Activated CD8-positive, alpha-beta memory T cell treated with anti-CD3 and anti-CD28 coated beads for 36 hours (primary cell): ENCODE data around the gene RASL12. TPM values are rescaled to one million over a fixed set of nuclear protein-coding genes. Genes with fewer than 3 reads are reported as not detected.
"Not testable (repeated sequence)": the region's sequence is repeated elsewhere in the genome, so short reads cannot be mapped to it uniquely, and the experiment has no call there.

ENCODE experiments used
- CTCF ChIA-PET: fragments of 350-600 bp; sonication (Branson Sonifier 250); formaldehyde crosslinking; loops from one replicate; lab custom pipeline; 2021; ENCODE audit warnings: antibody characterized with exemption; lab: Charles Lee
- POLR2A ChIA-PET: fragments of 350-600 bp; sonication (Branson Sonifier 250); formaldehyde crosslinking; loops from one replicate; lab custom pipeline; 2021; ENCODE audit warnings: antibody characterized with exemption; lab: Charles Lee
- total RNA-seq, 2 experiments: library from RNA; stranded (reverse); gene quantifications; one replicate each; pipeline ENCODE4 v1.2.3, GENCODE V29; 2021

The RASL12 gene
- total RNA-seq = not detected

- POLR2A ChIA-PET = no interaction called here
Observed at GRCh38 chr15:65067645-65068402, at the start of gene RASL12. RASL12 (minus strand) TSS chr15:65067991; CDS start chr15:65067835, 156 bp downstream.

GRCh38 chr15:65115542-65115941 lies 47.8 kb upstream of the RASL12 start:
- ChIA-PET CTCF (interaction anchor here (2.0 kb wide), 1 partner anchor 14 kb away, joined by 6 read pairs; no protein-coding TSS in a partner anchor), POLR2A (no interaction called here)

More at GRCh38 chr15:65067645-65068402, at the start of gene RASL12:
- CTCF ChIA-PET = interaction anchor here (0.5 to 1.1 kb wide), 2 partner anchors 12 to 45 kb away, joined by 3 to 5 read pairs; no protein-coding TSS in a partner anchor

- ChIA-PET POLR2A (no interaction called here), CTCF (interaction anchor here (0.6 to 2.0 kb wide), 2 partner anchors 14 to 88 kb away, joined by 3 to 6 read pairs; no protein-coding TSS in a partner anchor)
Observed at GRCh38 chr15:65115086-65115485, 47.3 kb upstream of the RASL12 start, which contains the start of gene UBAP1L. UBAP1L (minus strand) TSS chr15:65115200; CDS start chr15:65106215, 8,985 bp downstream.

- ChIA-PET CTCF (interaction anchor here (0.7 kb wide), 1 partner anchor 84 kb away, joined by 3 read pairs; no protein-coding TSS in a partner anchor), POLR2A (no interaction called here)
Observed at GRCh38 chr15:65110676-65111292, 43.0 kb upstream of the RASL12 start.

DNA sequence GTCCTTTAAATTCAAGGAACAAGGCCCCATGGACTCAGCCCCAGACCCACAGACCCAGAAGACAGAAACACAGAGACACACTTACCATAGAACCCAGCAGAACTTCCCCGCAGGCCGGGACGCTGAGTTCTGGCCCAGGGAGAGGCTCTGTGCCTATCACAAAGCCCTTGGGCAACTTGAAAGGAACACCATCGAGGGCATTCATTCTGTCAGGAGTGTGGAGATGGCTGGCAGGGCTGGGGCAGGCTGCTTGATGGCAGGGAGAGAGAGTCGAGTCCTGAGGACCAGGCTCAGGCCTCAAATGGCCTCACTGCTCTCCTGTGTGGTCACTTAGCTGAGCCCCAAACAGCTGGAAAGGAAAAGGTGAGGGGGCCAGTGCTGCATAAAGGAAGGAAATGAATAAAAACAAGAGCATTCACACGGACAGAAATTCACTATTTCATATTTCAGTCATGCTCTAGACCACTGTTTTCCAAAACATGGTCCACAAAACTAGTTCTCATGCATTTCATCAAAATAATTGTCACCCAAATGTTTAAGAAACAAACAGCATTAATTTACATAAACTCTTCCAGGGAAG lies 38.3 kb upstream of the RASL12 start:
- ChIA-PET CTCF (no interaction called here), POLR2A (no interaction called here)

- CTCF ChIA-PET = no interaction called here
- POLR2A ChIA-PET = no interaction called here
Observed at GRCh38 chr15:65105038-65105437, 37.2 kb upstream of the RASL12 start.

DNA sequence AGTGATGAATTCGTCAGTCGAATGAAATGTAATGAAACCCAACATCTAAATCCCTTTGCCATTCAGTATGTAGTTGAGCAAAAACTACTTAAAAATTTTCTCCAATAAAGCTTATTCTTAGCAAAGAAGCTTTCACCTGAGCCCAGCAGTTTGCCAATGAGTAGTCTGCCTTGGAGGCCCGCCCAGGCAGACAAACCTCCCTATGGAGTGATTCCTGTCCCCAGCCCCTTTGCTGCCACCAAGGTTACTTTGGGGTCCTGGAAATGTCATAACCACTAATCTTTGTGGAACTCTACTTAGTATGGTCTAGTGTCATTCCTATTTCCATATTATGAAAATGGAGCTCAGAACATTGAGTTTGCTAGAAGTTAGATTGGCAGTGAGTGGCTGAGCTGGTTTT lies 35.1 kb upstream of the RASL12 start:
- ChIA-PET CTCF (no interaction called here), POLR2A (no interaction called here)

- ChIA-PET CTCF (interaction anchor here (0.6 to 2.1 kb wide), 8 partner anchors 12 to 370 kb away, joined by 3 to 15 read pairs (median 4); partner anchors contain the start of gene UBAP1L), POLR2A (interaction anchor here (0.5 kb wide), 1 partner anchor 1170 kb away, joined by 5 read pairs; no protein-coding TSS in a partner anchor)
Observed at GRCh38 chr15:65101891-65102708, 34.3 kb upstream of the RASL12 start.

DNA sequence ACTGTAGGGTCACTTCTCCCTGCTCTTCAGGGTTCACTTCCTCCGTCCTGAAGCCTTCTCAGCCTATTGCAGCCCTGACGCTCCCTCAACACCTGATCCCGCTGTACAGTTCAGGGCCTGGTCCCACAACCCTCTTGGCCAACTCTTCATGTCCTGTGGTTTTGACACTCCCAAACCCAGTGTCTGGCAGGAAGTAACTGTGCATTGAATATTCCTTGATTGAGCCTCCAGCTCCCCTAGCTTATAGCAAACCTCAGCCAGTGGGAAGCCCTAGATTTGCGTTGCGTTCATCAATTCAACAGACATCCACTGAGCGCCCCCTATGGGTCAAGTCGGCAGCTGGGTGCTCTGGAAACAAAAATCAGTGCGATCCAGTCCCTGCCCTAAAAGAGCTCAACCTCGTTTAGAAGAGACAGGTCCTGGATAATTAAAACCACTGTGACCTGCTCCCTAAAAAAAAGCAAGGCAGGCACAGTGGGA lies 33.7 kb upstream of the RASL12 start:
- POLR2A ChIA-PET = interaction anchor here (0.5 kb wide), 1 partner anchor 1170 kb away, joined by 5 read pairs; no protein-coding TSS in a partner anchor
- CTCF ChIA-PET = interaction anchor here (0.6 to 2.1 kb wide), 9 partner anchors 13 to 369 kb away, joined by 3 to 15 read pairs (median 4); partner anchors contain the start of gene UBAP1L

- ChIA-PET POLR2A (no interaction called here), CTCF (interaction anchor here (1.3 to 2.1 kb wide), 4 partner anchors 14 to 64 kb away, joined by 3 to 15 read pairs (median 5); partner anchors contain the start of gene UBAP1L)
Observed at GRCh38 chr15:65100442-65100841, 32.7 kb upstream of the RASL12 start.

DNA sequence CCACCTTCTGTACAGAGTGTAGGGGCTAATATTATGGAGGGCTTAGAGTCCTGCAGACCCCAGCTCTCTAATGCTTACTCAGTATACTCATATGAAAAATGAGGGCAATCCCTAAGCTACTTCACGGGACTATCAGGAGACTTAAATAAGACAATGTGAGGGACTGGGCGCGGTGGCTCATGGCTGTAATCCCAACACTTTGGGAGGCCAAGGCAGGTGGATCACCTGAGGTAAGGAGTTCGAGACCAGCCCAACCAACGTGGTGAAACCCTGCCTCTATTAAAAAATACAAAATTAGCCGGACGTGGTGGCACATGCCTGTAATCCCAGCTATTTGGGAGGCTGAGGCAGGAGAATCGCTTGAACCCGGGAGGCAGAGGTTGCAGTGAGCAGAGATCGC lies 32.0 kb upstream of the RASL12 start:
- POLR2A ChIA-PET = not testable (repeated sequence)
- CTCF ChIA-PET = interaction anchor here (0.7 to 2.1 kb wide), 2 partner anchors 45 to 69 kb away, joined by 3 to 15 read pairs; no protein-coding TSS in a partner anchor

DNA sequence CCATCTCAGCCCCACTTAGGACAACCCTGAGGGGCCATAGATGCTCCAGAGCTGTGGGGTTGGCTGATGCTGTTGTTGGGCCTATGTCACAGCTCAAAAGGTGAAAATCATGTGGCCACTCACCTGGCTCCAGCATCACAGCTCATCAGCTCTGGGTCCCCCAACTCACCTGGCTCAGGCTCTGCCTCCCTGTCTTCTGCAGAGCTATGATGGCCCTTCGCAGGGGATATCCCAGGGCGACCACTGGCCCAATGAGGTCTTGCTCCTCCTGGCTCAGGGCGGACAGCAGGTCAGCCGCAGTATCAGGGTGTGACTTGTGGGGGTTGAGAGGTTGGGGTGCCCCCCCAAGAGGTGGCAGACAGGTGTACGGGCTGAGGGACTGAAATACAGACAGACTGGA lies 31.5 kb upstream of the RASL12 start:
- POLR2A ChIA-PET = no interaction called here
- CTCF ChIA-PET = interaction anchor here (0.7 kb wide), 1 partner anchor 69 kb away, joined by 3 read pairs; no protein-coding TSS in a partner anchor

GRCh38 chr15:65097651-65098263 lies 30.0 kb upstream of the RASL12 start:
- ChIA-PET CTCF (no interaction called here), POLR2A (no interaction called here)

DNA sequence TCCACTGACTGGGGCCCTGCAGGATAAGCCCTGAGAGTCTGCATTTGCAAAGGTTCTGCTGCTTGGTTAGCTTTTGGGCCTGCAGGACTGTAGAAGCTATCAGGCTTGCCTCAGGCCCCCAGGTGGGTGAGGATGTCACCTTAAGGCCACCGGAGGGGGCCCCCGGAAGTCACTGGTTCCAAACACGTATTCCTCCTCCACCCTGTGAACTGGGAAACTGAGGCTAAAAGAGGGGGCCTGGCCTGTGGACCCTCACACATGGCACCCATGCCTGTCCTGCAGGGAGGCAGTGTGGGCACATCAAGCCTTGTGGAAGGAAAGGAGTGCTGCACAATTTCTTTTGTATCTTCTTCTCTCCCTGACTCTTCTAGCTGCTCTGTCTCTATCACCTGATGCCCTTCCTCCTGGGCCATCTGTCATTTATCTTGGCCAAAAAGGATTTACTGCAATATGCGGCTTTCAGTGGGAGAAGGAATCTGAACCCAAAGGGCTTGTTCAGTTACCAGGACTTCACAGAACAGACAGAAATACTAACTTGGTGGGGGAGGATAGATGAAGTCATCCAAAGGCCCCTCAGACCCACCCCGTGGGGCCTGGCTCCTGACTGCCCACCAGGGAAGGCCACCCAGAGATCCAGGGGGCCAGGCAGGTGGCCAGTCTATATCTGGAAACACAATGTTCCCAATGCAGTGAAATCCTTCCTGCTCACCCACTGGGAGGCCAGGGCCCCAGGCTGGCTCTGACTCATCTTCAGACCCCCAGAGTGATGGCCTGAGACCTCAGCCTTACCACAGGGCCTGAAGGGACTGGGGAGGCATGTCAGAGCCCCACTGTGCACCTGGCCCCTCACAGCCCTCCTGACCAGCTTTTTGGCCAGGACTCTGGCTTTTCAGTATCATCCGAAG lies 28.9 kb upstream of the RASL12 start:
- ChIA-PET CTCF (no interaction called here), POLR2A (no interaction called here)

GRCh38 chr15:65095747-65096104 lies 27.9 kb upstream of the RASL12 start:
- POLR2A ChIA-PET = no interaction called here
- CTCF ChIA-PET = no interaction called here

GRCh38 chr15:65095011-65095746 lies 27.4 kb upstream of the RASL12 start:
- POLR2A ChIA-PET = no interaction called here
- CTCF ChIA-PET = no interaction called here
